D721Med (cell line): Measurements from ENCODE around the gene EIF4G3.

Source experiments
- DNase-seq: peaks from one replicate; pipeline ENCODE4 v3.0.0; 2011; ENCODE audit warnings: low spot score; ENCODE audit not compliant: insufficient read length
- FAIRE-seq: peaks from 2 replicates; lab custom pipeline; 2011; peaks lifted over from hg19 to GRCh38; lab: Jason Lieb, UNC
- CTCF ChIP-seq: IDR thresholded peaks from 2 replicates; pipeline ENCODE4 v1.5.1; 2012; ENCODE audit warnings: mild to moderate bottlenecking, control low read depth; ENCODE audit not compliant: insufficient read depth; ENCODE audit errors: missing control alignments

EIF4G3 gene

GRCh38 chr1:20834780-20835179 is 341.9 kb downstream of the EIF4G3 start:
- TF ChIP-seq CTCF, result no peak
- no peak for FAIRE-seq
- DNase-seq, result no peak

GRCh38 chr1:20834192-20834591 is 342.5 kb downstream of the EIF4G3 start:
- FAIRE-seq, result no peak
- TF ChIP-seq CTCF, result no peak
- no peak for DNase-seq

- FAIRE-seq (no peak), DNase-seq (no peak)
- no peak for TF ChIP-seq CTCF
Measured at GRCh38 chr1:20830378-20830777, 346.3 kb downstream of the EIF4G3 start.

- FAIRE-seq (no peak), DNase-seq (no peak)
- no peak for TF ChIP-seq CTCF
Measured at GRCh38 chr1:20829946-20830345, 346.8 kb downstream of the EIF4G3 start.

- FAIRE-seq, result no peak
- TF ChIP-seq CTCF, result no peak
- no peak for DNase-seq
Measured at GRCh38 chr1:20829531-20829930, 347.2 kb downstream of the EIF4G3 start.

- no peak for FAIRE-seq
Measured at GRCh38 chr1:20823845-20824244, 352.9 kb downstream of the EIF4G3 start.

GRCh38 chr1:20821466-20821865 is 355.2 kb downstream of the EIF4G3 start:
- no peak for TF ChIP-seq CTCF
- no peak for FAIRE-seq
- DNase-seq, result no peak

More at GRCh38 chr1:20823845-20824244, 352.9 kb downstream of the EIF4G3 start:
- no peak for TF ChIP-seq CTCF
- no peak for DNase-seq
